ENCODE data around the gene GNB1L.

GRCh38 chr22:19896665-19897355 lies 42.1 kb upstream of the GNB1L start:
- TF ChIP-seq, protein P1, sequence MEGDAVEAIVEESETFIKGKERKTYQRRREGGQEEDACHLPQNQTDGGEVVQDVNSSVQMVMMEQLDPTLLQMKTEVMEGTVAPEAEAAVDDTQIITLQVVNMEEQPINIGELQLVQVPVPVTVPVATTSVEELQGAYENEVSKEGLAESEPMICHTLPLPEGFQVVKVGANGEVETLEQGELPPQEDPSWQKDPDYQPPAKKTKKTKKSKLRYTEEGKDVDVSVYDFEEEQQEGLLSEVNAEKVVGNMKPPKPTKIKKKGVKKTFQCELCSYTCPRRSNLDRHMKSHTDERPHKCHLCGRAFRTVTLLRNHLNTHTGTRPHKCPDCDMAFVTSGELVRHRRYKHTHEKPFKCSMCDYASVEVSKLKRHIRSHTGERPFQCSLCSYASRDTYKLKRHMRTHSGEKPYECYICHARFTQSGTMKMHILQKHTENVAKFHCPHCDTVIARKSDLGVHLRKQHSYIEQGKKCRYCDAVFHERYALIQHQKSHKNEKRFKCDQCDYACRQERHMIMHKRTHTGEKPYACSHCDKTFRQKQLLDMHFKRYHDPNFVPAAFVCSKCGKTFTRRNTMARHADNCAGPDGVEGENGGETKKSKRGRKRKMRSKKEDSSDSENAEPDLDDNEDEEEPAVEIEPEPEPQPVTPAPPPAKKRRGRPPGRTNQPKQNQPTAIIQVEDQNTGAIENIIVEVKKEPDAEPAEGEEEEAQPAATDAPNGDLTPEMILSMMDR (conservative IDR thresholded peaks at IDR 0.05), result no peak
- no peak for TF ChIP-seq EZH2 (IDR thresholded peaks at IDR 0.05; ENCODE audit: low read depth)
